ENCODE results near the gene CNOT4. TPM values are rescaled to one million over a fixed set of nuclear protein-coding genes. Genes with fewer than 3 reads are reported as not detected.
"Not testable (repeated sequence)": the region's sequence is repeated elsewhere in the genome, so short reads cannot be mapped to it uniquely, and the experiment has no call there.

The CNOT4 gene
- total RNA-seq, 1 donor from 2014 or later, result 26.0 TPM

DNA sequence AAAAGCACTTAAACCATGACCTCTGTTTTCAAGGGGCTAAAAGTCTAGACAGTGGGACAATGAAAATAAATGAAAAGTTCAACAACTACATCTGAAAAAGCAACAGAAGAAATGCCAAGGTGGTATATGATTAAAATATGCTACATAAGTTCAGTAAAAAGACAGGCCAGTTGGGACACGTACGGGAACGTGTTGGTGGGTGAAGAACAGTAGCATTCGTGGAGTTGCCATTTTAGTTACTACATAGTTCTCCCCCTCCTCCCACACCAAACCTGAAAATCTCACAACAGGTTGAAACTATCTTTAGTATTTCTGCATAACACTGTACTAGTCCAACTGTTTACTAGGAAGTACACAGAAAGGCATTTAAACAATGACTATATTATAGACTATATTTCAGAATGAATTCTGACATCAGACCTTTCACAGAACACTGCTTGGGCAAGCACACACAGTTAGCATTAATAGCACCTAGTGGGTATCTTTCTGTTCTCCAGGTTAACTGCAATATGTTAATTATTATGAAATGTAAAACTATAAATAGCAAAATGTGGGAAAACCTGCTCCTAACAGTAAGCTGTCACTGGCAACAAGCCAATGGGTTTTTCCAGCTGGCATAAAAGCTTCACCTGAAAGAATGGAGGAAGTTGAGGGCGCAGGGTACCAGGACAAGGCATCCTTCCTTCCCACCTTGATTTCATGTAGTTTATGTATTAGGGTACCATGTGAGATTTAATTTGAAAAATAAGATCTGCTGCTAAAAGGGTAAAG is 141.3 kb downstream of the CNOT4 start:
- intact Hi-C loops (cut with micrococcal nuclease), result no loop called here

DNA sequence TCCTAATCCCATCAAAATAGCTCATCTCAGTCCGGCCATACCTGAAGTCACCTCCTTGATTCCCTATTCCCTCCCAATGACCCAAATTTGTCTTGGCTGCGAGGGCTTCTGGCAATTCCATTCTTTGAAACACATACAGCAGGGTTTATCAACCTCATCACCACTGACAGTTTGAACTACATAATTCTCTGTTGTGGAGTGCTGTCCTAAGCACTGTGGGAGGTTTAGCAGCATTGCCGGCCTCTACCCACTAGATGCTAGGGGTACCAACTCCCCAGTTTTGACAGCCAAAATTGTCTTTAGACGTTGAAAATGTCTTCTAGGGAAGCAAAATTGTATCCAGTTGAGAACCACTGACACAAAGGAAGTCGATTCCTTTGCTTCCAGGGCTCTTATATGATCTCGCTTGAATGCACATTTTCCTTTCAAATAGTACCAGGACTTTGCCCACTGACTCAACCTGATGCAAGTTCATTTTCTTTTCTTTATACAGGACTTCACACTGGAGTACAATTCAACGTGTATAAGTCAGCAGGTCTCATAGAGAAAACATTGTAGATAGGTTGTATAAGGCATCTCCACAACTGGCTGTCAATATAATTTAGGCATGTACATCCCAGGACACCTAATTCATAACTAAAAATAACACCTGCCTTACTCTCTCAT is 142.9 kb downstream of the CNOT4 start:
- intact Hi-C loops (cut with micrococcal nuclease), result no loop called here

DNA sequence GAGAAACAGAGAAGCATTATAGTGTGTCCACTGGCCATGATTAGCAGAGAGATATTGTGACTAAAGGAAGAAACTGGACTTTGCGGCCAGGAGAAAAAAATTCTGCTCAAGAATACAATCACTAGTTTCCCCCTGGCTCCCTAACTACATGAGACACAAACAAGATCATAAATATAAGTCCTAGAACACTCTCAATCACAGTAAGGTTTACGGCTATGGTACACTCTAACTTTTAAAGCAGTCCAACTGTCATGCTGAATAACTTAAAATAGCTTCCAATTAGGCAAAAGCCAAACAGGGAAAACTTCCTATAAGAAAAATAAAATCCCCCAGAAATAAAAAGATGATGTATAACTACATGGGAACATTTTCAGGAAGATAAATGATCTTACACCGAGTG is 144.2 kb downstream of the CNOT4 start:
- intact Hi-C loops (cut with micrococcal nuclease), result no loop called here

DNA sequence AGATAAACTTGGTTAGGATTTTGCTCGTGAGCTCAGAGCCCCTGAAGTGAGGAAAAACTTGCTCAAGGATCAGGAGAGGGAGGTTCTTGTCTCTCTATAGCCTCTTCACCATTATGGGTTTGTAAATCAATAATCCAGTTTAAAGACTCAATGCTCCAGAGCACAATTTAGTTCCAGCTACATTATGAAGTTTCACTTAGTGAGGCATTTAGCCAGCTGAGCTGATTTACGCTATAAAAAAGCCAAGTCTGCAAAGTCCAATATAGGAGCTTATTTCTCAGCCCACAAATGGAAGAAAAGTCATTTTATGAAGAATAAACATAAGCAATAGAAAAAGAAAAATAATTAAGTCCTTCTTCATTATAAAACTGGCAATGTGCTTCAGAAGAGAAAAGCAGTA is 145.7 kb downstream of the CNOT4 start:
- intact Hi-C loops (cut with micrococcal nuclease), result no loop called here

DNA sequence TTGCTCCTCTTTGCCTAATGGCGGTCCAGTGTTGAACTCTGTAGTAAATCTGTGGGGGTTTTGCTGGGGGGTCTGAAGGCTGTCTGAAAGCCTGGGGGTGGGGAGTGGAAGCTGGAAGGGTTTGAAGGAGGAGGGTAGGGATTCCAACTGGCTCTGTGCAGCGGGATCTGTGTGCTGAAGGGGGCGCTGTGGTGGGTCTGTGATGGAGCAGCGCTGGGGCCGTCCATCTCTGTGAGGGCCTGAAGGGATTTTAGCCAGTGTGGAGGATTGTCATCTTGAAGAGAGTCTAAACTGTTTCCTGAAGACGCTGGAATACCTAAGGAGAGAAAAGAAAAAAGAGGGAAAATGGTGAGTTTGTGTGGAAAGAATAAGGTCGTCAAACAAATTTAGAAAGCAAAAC is 147.0 kb downstream of the CNOT4 start:
- intact Hi-C loops (cut with micrococcal nuclease), result no loop called here

DNA sequence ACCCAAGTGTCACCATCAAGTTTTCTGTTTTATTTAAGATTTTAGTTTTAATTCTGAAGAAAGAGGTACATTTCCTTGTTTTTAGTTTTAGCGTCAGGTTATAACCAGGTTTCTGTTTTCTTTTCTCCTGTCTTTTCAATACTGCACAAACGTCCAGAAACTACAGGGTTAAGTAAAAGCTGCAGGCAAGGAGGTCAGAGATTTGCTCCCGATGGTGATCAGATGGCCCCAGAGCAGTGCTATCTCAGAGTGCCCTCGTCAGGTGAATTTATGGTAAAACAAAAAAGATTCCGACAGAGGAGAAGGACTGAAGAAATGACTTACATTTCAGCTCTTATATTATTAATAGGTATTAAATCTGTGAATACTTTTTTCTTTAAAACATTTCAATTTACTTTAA is 148.1 kb downstream of the CNOT4 start:
- intact Hi-C loops (cut with micrococcal nuclease), result no loop called here

DNA sequence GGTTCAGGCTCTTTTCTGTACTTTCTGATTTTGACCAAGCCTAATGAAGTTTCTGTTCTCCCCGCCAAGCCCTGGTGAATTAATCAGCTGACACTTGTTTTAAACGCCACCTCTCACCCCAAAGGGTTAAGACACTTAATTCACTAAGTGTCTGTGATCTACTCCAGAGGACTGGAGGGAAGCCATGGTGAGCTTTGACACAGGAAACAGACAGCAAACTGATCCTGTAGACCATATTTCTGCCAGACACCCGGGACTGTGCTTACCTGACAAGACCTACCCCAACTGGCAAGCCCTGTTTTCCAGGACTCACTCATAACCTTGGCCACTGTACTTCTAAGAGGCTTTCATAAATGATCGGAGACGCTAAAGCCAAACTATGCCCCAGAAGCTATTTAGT is 150.3 kb downstream of the CNOT4 start:
- intact Hi-C loops (cut with micrococcal nuclease), result no loop called here

DNA sequence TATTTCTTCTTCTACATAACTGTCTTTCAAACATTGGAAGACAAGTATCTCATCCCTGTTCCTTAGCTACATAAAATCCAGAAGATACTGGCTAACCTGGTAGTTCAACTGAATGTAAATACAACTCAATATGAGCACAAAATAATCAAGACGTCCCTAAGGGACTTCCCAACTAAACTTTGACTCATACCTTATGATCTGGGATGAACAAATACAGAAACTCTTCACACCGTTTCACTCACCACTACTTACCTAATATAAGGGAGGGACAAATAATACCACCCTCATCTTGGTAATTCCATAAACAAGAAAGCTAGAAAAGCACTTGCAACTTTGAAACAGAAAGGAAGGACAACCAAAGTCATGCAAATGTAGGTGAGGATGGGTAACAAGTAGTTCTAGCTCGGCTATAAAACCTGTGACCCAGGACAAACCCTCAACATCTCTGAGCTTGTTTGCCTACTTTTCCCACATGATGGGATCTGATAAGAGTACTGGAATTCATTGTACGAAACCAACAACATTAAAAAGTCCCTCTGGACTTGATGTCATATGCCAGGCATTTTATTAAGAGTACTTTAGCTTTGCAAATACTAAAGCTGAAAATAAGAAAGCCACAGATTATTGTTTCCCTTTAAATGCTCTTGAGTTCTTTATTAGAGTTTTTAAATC is 154.4 kb downstream of the CNOT4 start:
- intact Hi-C loops (cut with micrococcal nuclease), result no loop called here

DNA sequence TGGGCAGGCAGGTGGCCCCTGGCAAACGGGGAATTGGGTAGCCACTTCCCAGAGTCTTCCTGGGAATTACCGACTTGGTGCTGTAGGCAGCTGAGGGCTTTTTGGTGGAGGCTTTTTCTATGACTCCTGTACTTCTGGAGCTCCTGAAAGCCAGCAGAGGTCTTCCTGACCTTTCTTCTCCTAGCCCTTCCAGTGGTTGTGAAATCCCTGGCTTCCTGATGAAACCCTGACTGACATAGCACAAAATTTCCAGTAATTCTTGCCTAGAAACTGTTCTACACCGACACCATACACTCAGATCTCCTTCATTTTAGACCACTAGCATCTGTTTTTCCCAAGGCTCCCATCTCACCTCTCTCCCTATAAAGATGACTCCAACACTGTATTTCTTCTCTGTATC is 156.1 kb downstream of the CNOT4 start:
- intact Hi-C loops (cut with micrococcal nuclease), result no loop called here

DNA sequence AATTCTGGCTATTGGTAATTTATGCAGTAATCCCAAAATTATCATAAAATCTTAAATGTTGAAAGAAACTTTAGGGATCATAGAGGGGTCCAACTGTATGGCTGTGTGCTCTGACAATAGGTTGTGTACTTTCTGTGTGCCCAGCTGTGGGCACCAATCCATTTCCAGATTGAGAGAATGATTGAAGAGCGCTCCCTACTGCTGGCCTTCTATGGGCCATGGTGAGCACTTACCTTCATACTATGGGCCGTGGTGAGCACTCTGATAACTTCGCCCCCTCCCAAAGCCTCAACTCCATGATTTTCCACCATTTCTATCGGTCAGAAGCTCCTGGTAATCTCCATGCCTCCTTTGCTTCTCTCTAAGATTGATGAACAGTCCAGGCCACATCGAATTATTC is 157.6 kb downstream of the CNOT4 start:
- intact Hi-C loops (cut with micrococcal nuclease), result no loop called here

DNA sequence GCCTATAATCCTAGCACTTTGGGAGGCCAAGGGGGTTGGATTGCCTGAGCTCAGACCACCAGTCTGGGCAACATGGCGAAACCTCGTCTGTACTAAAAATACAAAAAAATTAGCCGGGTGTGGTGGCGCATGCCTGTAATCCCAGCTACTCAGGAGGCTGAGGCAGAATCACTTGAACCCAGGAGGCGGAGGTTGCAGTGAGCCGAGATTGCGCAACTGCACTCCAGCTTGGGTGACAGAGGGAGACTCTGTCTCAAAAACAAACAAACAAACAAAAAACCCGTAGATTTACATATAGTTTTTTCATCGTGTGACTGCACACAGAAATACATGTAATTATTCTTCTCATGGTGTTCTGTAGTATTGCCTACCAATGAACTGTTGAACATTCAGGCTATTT is 158.8 kb downstream of the CNOT4 start:
- intact Hi-C loops (cut with micrococcal nuclease), result not testable (repeated sequence)

DNA sequence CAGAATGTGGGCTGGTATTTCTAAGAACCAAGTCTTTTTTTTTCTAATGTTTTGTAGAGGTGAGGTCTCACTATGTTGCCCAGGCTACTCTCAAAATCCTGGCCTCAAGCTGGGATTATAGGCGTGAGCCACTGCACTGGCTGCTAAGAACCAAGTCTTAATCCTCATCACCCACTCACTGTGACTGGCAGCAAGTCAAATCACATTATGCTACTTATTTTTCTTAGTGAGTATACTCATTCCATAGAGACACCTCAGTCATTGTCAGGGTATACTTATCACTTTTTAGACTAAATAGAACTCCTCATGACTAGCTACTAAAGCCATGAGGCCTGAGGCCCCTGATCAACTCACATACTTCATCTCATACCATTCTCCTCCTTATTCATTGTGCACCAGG is 160.2 kb downstream of the CNOT4 start:
- intact Hi-C loops (cut with micrococcal nuclease), result no loop called here

DNA sequence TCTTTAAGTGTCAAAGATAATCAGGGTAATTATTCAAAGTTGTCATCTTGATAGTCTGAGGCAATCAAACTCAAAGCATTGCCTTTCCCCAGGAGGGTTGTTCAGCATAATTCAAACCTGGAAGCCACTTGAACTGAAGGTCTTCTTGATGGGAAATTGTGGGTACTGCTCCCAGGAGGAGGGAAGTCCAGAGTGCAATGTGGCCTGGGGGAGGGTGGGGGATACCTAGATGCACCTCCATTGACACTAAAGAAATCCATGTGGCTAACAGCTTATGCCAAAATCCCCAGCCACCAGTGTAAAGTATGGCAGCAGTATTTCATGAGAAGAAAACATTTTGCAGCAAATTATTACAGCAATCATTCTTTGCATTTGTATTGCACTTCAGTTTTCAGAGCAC is 161.4 kb downstream of the CNOT4 start:
- intact Hi-C loops (cut with micrococcal nuclease), result no loop called here

DNA sequence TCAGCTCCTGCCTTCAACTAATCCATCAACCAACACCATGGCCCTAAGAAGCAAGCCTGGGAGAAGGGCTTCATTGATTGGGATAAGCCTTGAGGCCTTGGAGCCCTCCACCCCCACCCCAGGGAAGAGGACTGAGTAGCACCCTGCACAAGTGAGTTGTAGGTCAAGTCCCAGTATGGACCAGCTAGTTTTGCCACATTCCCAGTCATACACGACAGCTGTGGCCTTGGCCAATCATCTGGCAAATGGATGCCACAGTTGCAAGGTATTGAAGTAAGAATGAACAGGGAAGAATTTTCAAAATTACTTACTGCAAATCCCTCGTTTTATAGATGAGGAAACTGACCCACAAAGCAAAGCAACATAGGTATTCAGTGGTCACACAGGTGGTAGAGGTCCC is 166.5 kb downstream of the CNOT4 start:
- intact Hi-C loops (cut with micrococcal nuclease), result no loop called here

DNA sequence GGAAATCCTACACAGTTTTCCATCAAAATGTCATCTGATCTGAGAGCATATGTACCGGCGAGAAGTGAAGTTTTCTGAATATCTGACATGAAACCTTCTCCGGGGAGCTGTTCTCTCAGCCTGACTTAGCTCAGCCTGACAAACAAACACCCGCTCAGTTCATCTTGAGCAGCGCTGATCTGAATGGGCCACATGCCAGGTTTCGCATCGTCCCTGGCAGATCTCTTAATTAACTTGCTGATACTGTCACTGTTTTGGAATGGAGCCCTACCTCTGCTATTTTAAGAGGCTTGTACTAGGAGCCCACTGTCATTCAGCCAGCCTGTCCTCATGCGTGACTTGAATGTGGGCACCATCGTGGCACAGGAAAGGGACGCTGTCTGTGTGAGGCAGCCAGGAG is 167.0 kb downstream of the CNOT4 start:
- intact Hi-C loops (cut with micrococcal nuclease), result no loop called here

DNA sequence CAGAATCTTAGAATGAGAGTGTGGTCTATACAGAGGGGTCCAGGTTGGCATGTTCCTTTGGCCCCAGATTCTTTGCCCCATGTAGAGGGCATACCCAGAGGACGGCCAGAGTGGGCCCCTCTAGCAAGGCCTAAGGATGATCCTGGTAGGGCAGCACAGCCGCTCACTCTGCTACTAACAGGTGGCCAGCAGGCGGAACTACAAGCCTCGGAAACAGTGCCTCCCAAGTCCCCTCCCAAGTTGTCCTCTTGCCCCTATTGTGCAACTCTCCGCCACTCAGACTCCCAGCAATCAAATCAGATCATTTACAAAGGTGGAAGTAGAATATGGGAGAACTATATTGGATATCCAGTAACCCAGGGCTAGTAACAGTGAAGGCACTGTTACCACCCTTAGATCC is 168.9 kb downstream of the CNOT4 start:
- intact Hi-C loops (cut with micrococcal nuclease), result no loop called here

DNA sequence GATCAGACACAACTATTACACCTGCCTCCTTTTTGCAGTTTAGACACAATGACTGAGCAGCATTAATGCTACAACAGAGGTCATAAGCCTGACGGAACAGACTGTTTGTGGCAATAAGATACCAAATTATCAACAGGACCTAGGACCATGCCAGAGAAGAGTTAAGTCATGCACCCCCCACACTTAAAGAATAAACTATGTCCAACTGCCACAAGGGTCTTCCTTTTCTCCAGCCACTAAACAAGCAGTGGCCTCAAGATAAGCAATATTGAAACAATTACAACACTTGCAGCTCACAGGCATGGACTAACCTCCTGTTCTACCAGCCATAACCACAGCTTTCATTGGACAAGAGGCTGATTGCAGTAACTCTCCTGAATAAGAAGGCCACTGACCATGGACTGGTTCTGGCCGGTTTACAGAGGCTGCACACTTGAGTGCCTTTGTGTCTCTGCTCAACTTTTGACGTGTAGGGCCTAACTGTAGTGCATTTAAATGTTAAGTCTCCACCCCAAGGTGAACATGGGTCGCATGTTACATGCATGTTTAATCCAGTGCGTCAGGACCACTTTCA is 171.8 kb downstream of the CNOT4 start:
- intact Hi-C loops (cut with micrococcal nuclease), result no loop called here

DNA sequence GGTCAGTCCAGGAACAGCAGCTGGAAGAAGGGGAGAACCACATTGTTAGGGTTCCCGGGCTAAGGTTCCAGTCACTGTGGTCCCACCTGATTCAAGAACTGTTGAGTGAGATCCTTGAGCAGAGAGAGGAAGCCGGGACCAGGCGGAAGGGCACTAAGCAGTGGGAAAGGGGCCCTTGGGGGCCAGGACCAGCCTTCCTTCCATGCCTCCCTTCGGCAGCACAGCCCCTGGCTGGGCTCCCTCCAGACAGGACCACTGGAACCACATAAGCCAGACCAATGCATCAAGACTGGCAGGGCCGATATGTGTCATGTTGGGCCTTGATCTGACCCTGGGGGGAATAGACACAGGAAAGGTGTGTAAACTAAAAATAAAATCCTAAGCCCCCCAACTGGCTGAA is 172.4 kb downstream of the CNOT4 start:
- intact Hi-C loops (cut with micrococcal nuclease), result no loop called here

DNA sequence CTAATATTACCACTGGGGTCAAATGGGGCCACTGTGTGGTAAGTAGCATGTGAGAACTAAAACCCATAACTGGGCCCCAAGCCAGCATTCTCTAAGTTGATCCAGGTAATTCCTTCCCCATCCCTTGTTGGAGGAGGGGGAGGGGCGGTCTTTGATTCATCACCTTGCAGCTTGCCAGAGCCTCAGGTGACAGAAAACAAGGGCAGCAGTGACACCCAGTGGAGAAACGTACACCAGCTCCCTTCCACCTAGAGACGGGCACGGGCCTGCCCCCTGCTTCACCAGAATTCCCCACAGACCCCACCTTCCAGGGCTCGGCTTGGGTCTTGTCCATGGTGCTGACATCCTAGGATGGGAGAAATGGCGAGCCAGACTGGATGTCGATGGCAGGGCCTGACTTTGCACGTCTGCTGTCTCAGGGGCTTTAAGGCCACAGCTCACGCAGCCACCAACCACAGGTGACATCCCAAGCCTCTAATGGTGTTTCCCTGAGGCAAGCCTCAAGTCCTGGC is 174.2 kb downstream of the CNOT4 start:
- intact Hi-C loops (cut with micrococcal nuclease), result loop anchor here (1.0 kb wide), 1 partner anchor 54 kb away; no protein-coding TSS in a partner anchor

DNA sequence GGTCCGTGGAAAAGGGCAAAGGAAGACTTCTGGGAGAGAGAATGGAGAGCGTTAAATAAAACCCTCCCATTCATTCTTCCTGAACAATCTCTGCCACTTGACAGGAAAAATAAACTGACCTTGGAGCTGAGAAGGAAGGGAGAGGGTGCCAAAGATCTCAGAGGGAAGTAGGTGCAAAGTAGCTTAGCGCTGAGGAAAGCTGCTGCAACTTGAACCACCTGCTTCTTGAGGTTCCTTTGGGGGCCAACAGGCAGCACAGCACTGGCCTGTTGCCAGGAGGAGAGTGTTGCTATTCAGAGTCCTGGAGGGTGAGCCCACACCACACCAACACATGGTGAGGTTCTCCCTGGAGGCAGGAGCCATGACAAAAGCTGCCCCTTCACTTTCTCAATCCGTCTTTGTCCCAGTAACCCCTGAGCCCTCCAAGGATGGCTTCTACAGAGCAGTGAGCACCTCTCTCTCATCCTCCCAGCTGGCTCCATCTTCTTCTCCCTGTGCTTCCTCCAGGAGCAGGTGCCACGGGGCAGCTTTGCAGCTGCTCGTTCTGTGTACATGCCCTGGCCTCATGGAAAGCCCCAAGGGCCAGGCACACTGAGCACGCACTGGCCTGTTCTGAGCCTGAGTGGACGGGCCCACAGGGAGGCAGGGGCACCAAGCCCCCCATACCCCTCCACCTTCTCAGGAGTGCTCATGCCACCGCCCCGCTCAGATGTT is 174.9 kb downstream of the CNOT4 start:
- intact Hi-C loops (cut with micrococcal nuclease), result loop anchor here (1.0 kb wide), 1 partner anchor 54 kb away; no protein-coding TSS in a partner anchor

DNA sequence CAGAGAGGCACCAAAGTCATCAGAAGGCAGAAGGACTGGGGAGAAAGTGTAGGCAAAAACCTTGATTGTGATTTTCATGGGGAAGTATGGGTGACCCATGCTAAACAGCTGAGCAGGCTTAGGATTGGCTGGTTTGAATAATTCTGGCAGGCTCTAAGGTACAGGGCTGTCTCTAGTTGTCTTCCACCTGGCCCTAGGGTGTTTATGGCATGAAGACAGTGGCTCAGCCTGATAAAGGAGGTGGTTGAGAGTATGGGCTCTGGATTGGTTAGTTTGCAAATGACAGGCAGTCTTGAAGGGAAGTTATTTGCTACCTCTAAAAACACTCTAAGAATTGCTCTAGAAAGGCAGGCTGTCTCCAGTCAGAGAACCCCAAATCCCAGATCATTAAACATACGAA is 176.0 kb downstream of the CNOT4 start:
- intact Hi-C loops (cut with micrococcal nuclease), result no loop called here
